Measurements from ENCODE around the gene TMBIM1.

TMBIM1 gene

DNA sequence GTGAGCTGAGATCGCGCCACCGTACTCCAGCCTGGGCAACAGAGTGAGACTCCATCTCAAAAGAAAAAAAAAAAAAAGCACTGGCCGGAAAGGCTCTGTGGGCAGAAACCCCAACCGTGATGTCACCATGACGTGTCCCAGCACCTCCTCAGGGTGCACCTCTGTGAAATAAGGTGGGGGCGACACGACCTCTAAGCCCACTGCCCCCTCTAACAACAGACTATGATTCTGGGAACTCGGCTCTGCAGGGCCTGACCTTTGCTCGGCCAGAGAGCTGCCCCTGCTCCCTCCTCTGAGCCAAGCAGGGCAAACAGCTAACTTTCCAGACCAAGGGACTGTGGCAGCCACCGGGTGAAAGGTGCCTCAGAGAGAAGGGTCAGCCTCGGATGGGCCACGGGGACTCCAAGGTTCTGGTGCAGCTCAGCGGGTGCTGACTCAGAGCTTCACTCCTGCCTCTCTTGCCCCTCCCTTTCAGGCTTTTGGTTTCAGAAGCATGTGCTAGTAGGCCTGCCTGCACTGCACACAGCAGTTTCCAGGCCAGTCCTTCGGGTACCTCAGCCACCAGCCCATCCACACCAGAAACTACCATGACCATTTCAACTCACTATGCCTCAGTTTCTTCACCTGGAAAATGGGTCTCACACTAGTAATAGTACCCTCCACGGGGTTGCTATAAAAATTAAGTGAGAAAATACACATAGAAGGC is 8.0 kb downstream of the TMBIM1 start:
- Histone ChIP-seq H3K4me1 (ENCODE audit: control insufficient read depth, insufficient read depth, low read length) (peaks cover 8% of the 10 kb centered on the region), H3K27me3 (ENCODE audit: control insufficient read depth, insufficient read depth, low read length) (no peaks in the 10 kb centered on the region), H3K36me3 (ENCODE audit: control insufficient read depth, insufficient read depth, low read length) (peaks cover under 1% of the 10 kb centered on the region), H3K4me3 (ENCODE audit: low read depth, low read length) (no peak overlapping the region), H3K9ac (ENCODE audit: low read depth, low read length) (peak overlapping the region; percentile 54), H3K9me3 (ENCODE audit: control insufficient read depth, insufficient read depth, low read length) (no peaks in the 10 kb centered on the region)

- Histone ChIP-seq H3K27me3 (ENCODE audit: control insufficient read depth, insufficient read depth, low read length) (no peaks in the 10 kb centered on the region), H3K9ac (ENCODE audit: low read depth, low read length) (no peak overlapping the region), H3K36me3 (ENCODE audit: control insufficient read depth, insufficient read depth, low read length) (peaks cover 8% of the 10 kb centered on the region), H3K4me1 (ENCODE audit: control insufficient read depth, insufficient read depth, low read length) (peaks cover 8% of the 10 kb centered on the region), H3K9me3 (ENCODE audit: control insufficient read depth, insufficient read depth, low read length) (no peaks in the 10 kb centered on the region), H3K4me3 (ENCODE audit: low read depth, low read length) (no peak overlapping the region)
Measured at GRCh38 chr2:218282173-218282991, 9.9 kb downstream of the TMBIM1 start.

DNA sequence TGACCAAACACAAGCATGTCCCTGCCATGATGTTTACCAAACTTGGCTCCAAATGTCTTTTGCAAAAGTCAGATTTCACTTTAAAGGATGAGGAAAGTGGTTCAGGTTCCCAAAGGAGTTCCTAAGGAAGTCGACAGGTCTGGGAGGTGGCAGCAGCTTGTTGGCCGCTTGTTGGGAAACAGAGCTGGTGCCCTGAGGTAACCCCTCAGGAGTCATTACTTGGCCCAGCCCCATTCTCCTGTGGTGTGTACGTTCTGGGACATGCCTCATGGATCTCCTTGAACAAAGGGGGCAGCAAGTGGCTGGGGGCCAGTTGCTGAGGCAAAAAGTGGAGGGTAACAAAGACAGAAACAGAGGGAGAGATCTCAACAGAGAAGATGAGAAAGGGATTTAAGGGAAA is 10.9 kb downstream of the TMBIM1 start:
- no peaks in the 10 kb centered on the region for H3K9me3 ChIP-seq (ENCODE audit: control insufficient read depth, insufficient read depth, low read length)
- H3K36me3 ChIP-seq (ENCODE audit: control insufficient read depth, insufficient read depth, low read length), result peaks cover 15% of the 10 kb centered on the region
- no peak overlapping the region for H3K4me3 ChIP-seq (ENCODE audit: low read depth, low read length)
- no peak overlapping the region for H3K9ac ChIP-seq (ENCODE audit: low read depth, low read length)
- peaks cover 3% of the 10 kb centered on the region for H3K4me1 ChIP-seq (ENCODE audit: control insufficient read depth, insufficient read depth, low read length)
- no peaks in the 10 kb centered on the region for H3K27me3 ChIP-seq (ENCODE audit: control insufficient read depth, insufficient read depth, low read length)

DNA sequence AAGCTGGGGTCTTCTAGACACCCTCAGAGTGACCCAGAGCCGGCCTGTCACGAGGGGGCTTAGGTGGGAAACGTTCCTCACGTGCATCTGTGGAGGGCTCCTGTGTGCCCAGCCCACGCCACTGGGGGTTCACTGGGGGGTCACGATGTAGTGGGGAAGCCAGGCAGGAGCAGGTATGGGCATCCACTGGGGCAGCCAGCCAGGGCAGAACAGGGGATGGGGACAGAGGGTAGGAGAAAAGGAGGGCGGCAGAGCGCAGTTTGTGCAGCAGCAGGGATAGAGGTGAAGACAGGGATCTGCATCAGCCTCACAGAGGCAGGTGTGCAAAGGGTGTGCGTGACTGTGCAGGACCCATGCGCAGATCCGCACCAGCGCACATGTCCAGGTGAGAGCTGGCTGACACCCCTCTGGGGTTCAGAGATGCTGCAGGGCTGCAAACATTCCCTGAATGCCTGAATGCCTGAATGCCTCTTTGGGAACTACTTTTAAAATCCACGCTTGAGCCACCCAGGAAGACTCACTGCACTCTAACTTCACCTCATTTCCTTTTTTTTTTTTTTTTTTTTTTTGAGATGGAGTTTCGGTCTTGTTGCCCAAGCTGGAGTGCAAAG is 11.9 kb downstream of the TMBIM1 start:
- no peak overlapping the region for H3K9ac ChIP-seq (ENCODE audit: low read depth, low read length)
- no peaks in the 10 kb centered on the region for H3K9me3 ChIP-seq (ENCODE audit: control insufficient read depth, insufficient read depth, low read length)
- H3K27me3 ChIP-seq (ENCODE audit: control insufficient read depth, insufficient read depth, low read length), result no peaks in the 10 kb centered on the region
- no peak overlapping the region for H3K4me3 ChIP-seq (ENCODE audit: low read depth, low read length)
- no peaks in the 10 kb centered on the region for H3K4me1 ChIP-seq (ENCODE audit: control insufficient read depth, insufficient read depth, low read length)
- peaks cover 21% of the 10 kb centered on the region for H3K36me3 ChIP-seq (ENCODE audit: control insufficient read depth, insufficient read depth, low read length)

GRCh38 chr2:218278531-218279360 is 13.6 kb downstream of the TMBIM1 start:
- Histone ChIP-seq H3K9ac (ENCODE audit: low read depth, low read length) (no peak overlapping the region), H3K9me3 (ENCODE audit: control insufficient read depth, insufficient read depth, low read length) (no peaks in the 10 kb centered on the region), H3K36me3 (ENCODE audit: control insufficient read depth, insufficient read depth, low read length) (peaks cover 37% of the 10 kb centered on the region), H3K4me3 (ENCODE audit: low read depth, low read length) (no peak overlapping the region), H3K27me3 (ENCODE audit: control insufficient read depth, insufficient read depth, low read length) (no peaks in the 10 kb centered on the region), H3K4me1 (ENCODE audit: control insufficient read depth, insufficient read depth, low read length) (no peaks in the 10 kb centered on the region)

GRCh38 chr2:218277921-218278320 is 14.4 kb downstream of the TMBIM1 start:
- H3K4me1 ChIP-seq (ENCODE audit: control insufficient read depth, insufficient read depth, low read length), result no peaks in the 10 kb centered on the region

DNA sequence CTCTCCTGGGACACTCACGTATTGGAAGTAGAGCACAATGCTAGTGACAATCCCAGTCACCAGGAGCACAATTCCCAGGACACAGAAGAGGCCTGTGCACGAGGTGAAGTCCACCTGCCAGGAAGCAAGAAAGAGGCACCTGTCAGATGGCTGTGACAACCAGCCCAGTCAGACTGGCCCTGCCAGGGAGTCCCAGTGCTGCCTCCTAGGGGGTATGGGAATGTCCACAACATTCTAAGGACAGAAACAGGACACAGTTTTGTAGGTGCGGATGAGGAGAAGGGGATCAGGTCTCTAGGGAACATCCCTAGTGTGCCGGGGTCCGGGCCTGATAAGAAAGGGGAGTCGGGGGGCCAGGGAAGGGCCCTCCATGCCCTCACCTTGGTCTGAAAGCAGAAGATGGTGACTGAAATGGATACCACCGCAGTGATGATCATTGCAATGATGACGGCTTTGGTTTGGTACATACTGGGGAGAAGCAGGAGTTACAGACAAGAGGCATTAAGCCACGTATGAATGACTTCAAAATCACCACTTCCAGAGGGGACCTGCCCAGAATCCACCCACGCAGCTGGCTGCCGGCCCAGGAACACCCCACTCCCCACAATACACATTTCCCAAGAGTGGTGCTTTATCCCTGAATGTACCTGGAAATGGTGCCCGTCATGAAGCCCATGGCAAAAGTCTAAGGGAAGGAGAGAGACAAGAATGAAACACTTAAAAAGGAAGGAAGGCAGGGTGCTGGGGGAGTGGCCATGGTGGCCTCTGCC is 15.1 kb downstream of the TMBIM1 start:
- H3K36me3 ChIP-seq (ENCODE audit: control insufficient read depth, insufficient read depth, low read length), result peaks cover 40% of the 10 kb centered on the region

More at GRCh38 chr2:218277921-218278320, 14.4 kb downstream of the TMBIM1 start:
- no peaks in the 10 kb centered on the region for H3K27me3 ChIP-seq (ENCODE audit: control insufficient read depth, insufficient read depth, low read length)
- H3K4me3 ChIP-seq (ENCODE audit: low read depth, low read length), result no peak overlapping the region
- H3K9ac ChIP-seq (ENCODE audit: low read depth, low read length), result no peak overlapping the region
- H3K36me3 ChIP-seq (ENCODE audit: control insufficient read depth, insufficient read depth, low read length), result peaks cover 40% of the 10 kb centered on the region
- H3K9me3 ChIP-seq (ENCODE audit: control insufficient read depth, insufficient read depth, low read length), result no peaks in the 10 kb centered on the region

GRCh38 chr2:218275371-218276072 is 16.8 kb downstream of the TMBIM1 start:
- Histone ChIP-seq H3K36me3 (ENCODE audit: control insufficient read depth, insufficient read depth, low read length) (peaks cover 40% of the 10 kb centered on the region), H3K4me3 (ENCODE audit: low read depth, low read length) (no peak overlapping the region), H3K27me3 (ENCODE audit: control insufficient read depth, insufficient read depth, low read length) (no peaks in the 10 kb centered on the region), H3K4me1 (ENCODE audit: control insufficient read depth, insufficient read depth, low read length) (no peaks in the 10 kb centered on the region), H3K9ac (ENCODE audit: low read depth, low read length) (peak overlapping the region; percentile 24), H3K9me3 (ENCODE audit: control insufficient read depth, insufficient read depth, low read length) (no peaks in the 10 kb centered on the region)

More for the DNA sequence above, 15.1 kb downstream of the TMBIM1 start:
- H3K4me1 ChIP-seq (ENCODE audit: control insufficient read depth, insufficient read depth, low read length), result no peaks in the 10 kb centered on the region
- H3K9ac ChIP-seq (ENCODE audit: low read depth, low read length), result no peak overlapping the region
- H3K27me3 ChIP-seq (ENCODE audit: control insufficient read depth, insufficient read depth, low read length), result no peaks in the 10 kb centered on the region
- no peaks in the 10 kb centered on the region for H3K9me3 ChIP-seq (ENCODE audit: control insufficient read depth, insufficient read depth, low read length)
- H3K4me3 ChIP-seq (ENCODE audit: low read depth, low read length), result no peak overlapping the region

- no peaks in the 10 kb centered on the region for H3K9me3 ChIP-seq (ENCODE audit: control insufficient read depth, insufficient read depth, low read length)
Measured at GRCh38 chr2:218274586-218274985, 17.7 kb downstream of the TMBIM1 start.

DNA sequence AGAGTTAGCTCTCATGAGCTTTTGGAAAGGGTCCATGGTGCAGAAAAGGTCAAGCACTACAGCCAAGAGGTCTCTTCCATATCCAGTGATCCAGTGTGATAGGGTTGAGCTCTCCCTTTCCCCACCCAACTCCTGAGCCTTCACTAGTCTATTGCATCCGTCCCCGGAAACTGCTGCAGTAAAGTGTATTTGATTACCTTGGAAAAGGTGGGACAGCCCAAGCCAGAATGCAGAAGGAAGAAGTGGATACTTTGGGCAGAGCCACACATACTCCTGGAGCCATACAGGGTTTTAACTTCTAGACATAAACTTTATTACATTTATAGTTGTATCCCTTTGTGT is 18.4 kb downstream of the TMBIM1 start:
- H3K9ac ChIP-seq (ENCODE audit: low read depth, low read length), result no peak overlapping the region
- H3K4me1 ChIP-seq (ENCODE audit: control insufficient read depth, insufficient read depth, low read length), result peaks cover 3% of the 10 kb centered on the region
- H3K27me3 ChIP-seq (ENCODE audit: control insufficient read depth, insufficient read depth, low read length), result no peaks in the 10 kb centered on the region
- H3K36me3 ChIP-seq (ENCODE audit: control insufficient read depth, insufficient read depth, low read length), result peaks cover 36% of the 10 kb centered on the region
- no peaks in the 10 kb centered on the region for H3K9me3 ChIP-seq (ENCODE audit: control insufficient read depth, insufficient read depth, low read length)
- no peak overlapping the region for H3K4me3 ChIP-seq (ENCODE audit: low read depth, low read length)

More at GRCh38 chr2:218274586-218274985, 17.7 kb downstream of the TMBIM1 start:
- H3K4me1 ChIP-seq (ENCODE audit: control insufficient read depth, insufficient read depth, low read length), result no peaks in the 10 kb centered on the region
- H3K9ac ChIP-seq (ENCODE audit: low read depth, low read length), result no peak overlapping the region
- no peaks in the 10 kb centered on the region for H3K27me3 ChIP-seq (ENCODE audit: control insufficient read depth, insufficient read depth, low read length)
- no peak overlapping the region for H3K4me3 ChIP-seq (ENCODE audit: low read depth, low read length)
- H3K36me3 ChIP-seq (ENCODE audit: control insufficient read depth, insufficient read depth, low read length), result peaks cover 40% of the 10 kb centered on the region
